ENCODE measurements around the gene RBMXL2. TPM values are rescaled to one million over a fixed set of nuclear protein-coding genes. Genes with fewer than 3 reads are reported as not detected.

The RBMXL2 gene
- total RNA-seq (2022; extraction: Qiagen RNA extraction), result not detected in 5 replicates

DNA sequence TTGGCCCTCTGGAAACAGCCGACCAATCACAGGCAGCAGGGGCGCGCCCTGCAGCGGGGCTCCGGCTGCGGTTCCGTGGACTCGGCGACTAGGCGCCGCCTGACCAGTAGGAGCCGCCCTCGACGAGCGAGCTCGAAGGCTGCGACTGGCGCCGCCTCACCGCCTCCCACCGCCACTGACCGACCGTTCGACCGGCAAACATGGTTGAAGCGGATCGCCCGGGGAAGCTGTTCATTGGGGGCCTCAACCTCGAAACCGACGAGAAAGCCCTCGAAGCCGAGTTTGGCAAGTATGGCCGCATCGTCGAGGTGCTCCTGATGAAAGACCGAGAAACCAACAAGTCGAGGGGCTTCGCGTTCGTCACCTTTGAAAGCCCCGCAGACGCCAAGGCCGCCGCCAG is at the start of gene RBMXL2:
Gene RBMXL2 (plus strand): TSS at position 78 of the 400 bp plus-strand sequence. CDS start 123 bp downstream, at position 201.

Other genes starting within 250 kb of the RBMXL2 start
- gene OR10A5, start 243.3 kb upstream of the RBMXL2 start, total RNA-seq (2022; extraction: Qiagen RNA extraction), result not detected in 5 replicates
- gene OR10A2, start 225.9 kb upstream of the RBMXL2 start, total RNA-seq (2022; extraction: Qiagen RNA extraction), result not detected in 5 replicates
- gene OR10A4, start 212.4 kb upstream of the RBMXL2 start, total RNA-seq (2022; extraction: Qiagen RNA extraction), result not detected in 5 replicates
- gene OR2D2, start 196.5 kb upstream of the RBMXL2 start, total RNA-seq (2022; extraction: Qiagen RNA extraction), result not detected in 5 replicates
- gene OR2D3, start 168.0 kb upstream of the RBMXL2 start, total RNA-seq (2022; extraction: Qiagen RNA extraction), result not detected in 5 replicates
- gene ZNF215, start 162.6 kb upstream of the RBMXL2 start, total RNA-seq (2022; extraction: Qiagen RNA extraction), result 0.85 to 1.3 TPM (median 1.1 TPM) in 5 replicates
- gene ZNF214, start 68.7 kb upstream of the RBMXL2 start, total RNA-seq (2022; extraction: Qiagen RNA extraction), result 0.57 to 1.1 TPM (median 0.79 TPM) in 5 replicates
- not detected in 5 replicates for gene NLRP14, start 68.5 kb upstream of the RBMXL2 start, total RNA-seq (2022; extraction: Qiagen RNA extraction)
- 0.14 to 0.29 TPM (median 0.18 TPM) in 5 replicates for gene SYT9, start 162.9 kb downstream of the RBMXL2 start, total RNA-seq (2022; extraction: Qiagen RNA extraction)

All from A549 treated with CORT108297 at 1 μM for 4 hours (cell line).